ENCODE data around the gene PHKB.
"Not testable (repeated sequence)": the region's sequence is repeated elsewhere in the genome, so short reads cannot be mapped to it uniquely, and the experiment has no call there.

Gene PHKB

DNA sequence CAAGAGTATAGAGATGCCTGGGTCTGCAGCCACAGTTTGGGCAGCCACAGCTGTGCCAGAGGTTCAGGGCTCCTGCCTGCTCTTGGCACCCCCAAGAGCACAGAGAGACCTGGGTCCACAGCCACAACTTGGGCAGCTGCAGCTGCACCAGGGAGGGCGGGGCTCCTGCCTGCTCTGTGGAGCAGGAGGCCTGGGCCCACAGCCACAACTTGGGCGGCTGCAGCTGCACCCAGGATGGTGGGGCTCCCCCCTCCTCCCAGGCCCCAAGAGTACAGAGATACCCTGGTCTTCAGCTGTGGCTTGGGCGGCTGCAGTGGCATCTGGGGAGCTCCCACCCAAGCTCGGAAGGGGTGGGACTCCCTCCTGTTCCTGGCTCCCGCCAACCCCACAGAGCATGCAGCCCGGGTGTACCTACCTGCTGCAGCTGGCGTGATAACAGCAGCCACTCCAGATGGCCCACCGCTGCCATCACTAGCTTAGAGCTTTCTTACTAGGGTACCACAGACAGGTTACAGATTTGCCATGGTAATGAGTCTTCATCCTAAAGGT is 72.7 kb downstream of the PHKB start:
- no peak overlapping the region for H3K56ac ChIP-seq (ENCODE audit: low read length)
- DNase-seq, result no peak
- H2BK15ac ChIP-seq (replicated peaks; ENCODE audit: low read depth), result no peak overlapping the region
- WGBS (ENCODE audit: extremely low coverage, insufficient coverage, low lambda C conversion rate), result no CpG with 5 or more reads among the region's 8 CpGs
- no peak overlapping the region for H3K18ac ChIP-seq (ENCODE audit: low read length)
- H3K36me3 ChIP-seq (ENCODE audit: control insufficient read depth, insufficient read depth, low read length), result no peaks in the 10 kb centered on the region
- no peaks in the 10 kb centered on the region for H3K79me1 ChIP-seq (ENCODE audit: low read length)
- H3K9ac ChIP-seq (ENCODE audit: low read length), result no peak overlapping the region
- H3K23ac ChIP-seq (ENCODE audit: low read length), result no peak overlapping the region
- no peak overlapping the region for H3K27ac ChIP-seq (ENCODE audit: low read depth, low read length)
- no peak overlapping the region for H2AK5ac ChIP-seq (ENCODE audit: low read length)
- no peak overlapping the region for H2BK120ac ChIP-seq (ENCODE audit: low read depth, low read length)
- no peak overlapping the region for H3K4ac ChIP-seq (ENCODE audit: low read depth, low read length)
- H3K4me1 ChIP-seq (ENCODE audit: control insufficient read depth, low read depth, low read length), result no peaks in the 10 kb centered on the region
- H3K79me2 ChIP-seq (ENCODE audit: control insufficient read depth, insufficient read depth, low read length), result no peaks in the 10 kb centered on the region
- no peak overlapping the region for H3K4me3 ChIP-seq (ENCODE audit: low read length)
- no peak overlapping the region for H4K5ac ChIP-seq (ENCODE audit: low read length)
- H2BK5ac ChIP-seq (ENCODE audit: low read length), result no peak overlapping the region
- no peak overlapping the region for H4K8ac ChIP-seq (ENCODE audit: low read depth, low read length)
- H3K27me3 ChIP-seq (ENCODE audit: insufficient read depth, low read length, poor library complexity), result no peaks in the 10 kb centered on the region
- no peak overlapping the region for H3K4me2 ChIP-seq (ENCODE audit: low read length)

DNA sequence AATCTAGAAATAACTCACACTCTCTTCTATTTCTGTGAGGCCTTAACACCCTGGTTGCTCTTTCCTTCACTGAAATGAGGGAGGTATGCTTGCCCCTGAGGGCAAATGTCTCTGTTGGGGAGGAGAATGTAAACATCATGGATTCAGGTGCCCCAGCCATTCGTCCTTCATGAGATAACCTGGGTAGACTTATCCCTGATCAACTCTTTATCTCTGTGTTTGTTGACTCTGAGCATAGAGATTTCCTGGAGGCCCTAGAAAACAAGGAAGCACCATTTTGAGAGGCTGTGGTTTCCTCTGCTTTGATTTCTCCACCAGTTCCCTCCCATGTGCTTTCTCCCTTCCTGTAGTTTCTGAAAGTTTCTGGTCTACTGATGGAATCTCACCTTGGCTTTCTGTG is 77.3 kb downstream of the PHKB start:
- peak; percentile 37 for DNase-seq
- H3K27ac ChIP-seq (ENCODE audit: low read depth, low read length), result no peak overlapping the region
- no peaks in the 10 kb centered on the region for H3K4me1 ChIP-seq (ENCODE audit: control insufficient read depth, low read depth, low read length)
- no peak overlapping the region for H3K18ac ChIP-seq (ENCODE audit: low read length)
- no peak overlapping the region for H4K8ac ChIP-seq (ENCODE audit: low read depth, low read length)
- H2AK5ac ChIP-seq (ENCODE audit: low read length), result no peak overlapping the region
- H3K4me3 ChIP-seq (ENCODE audit: low read length), result no peak overlapping the region
- H4K5ac ChIP-seq (ENCODE audit: low read length), result no peak overlapping the region
- no peaks in the 10 kb centered on the region for H3K79me2 ChIP-seq (ENCODE audit: control insufficient read depth, insufficient read depth, low read length)
- H3K27me3 ChIP-seq (ENCODE audit: insufficient read depth, low read length, poor library complexity), result no peaks in the 10 kb centered on the region
- no peak overlapping the region for H3K4me2 ChIP-seq (ENCODE audit: low read length)
- H3K56ac ChIP-seq (ENCODE audit: low read length), result no peak overlapping the region
- no peaks in the 10 kb centered on the region for H3K36me3 ChIP-seq (ENCODE audit: control insufficient read depth, insufficient read depth, low read length)
- no peak overlapping the region for H3K4ac ChIP-seq (ENCODE audit: low read depth, low read length)
- H3K9ac ChIP-seq (ENCODE audit: low read length), result no peak overlapping the region
- no CpG with 5 or more reads among the region's 1 CpG for WGBS (ENCODE audit: extremely low coverage, insufficient coverage, low lambda C conversion rate)
- no peak overlapping the region for H2BK120ac ChIP-seq (ENCODE audit: low read depth, low read length)
- no peak overlapping the region for H2BK15ac ChIP-seq (replicated peaks; ENCODE audit: low read depth)
- no peak overlapping the region for H2BK5ac ChIP-seq (ENCODE audit: low read length)
- H3K23ac ChIP-seq (ENCODE audit: low read length), result no peak overlapping the region
- no peaks in the 10 kb centered on the region for H3K79me1 ChIP-seq (ENCODE audit: low read length)

DNA sequence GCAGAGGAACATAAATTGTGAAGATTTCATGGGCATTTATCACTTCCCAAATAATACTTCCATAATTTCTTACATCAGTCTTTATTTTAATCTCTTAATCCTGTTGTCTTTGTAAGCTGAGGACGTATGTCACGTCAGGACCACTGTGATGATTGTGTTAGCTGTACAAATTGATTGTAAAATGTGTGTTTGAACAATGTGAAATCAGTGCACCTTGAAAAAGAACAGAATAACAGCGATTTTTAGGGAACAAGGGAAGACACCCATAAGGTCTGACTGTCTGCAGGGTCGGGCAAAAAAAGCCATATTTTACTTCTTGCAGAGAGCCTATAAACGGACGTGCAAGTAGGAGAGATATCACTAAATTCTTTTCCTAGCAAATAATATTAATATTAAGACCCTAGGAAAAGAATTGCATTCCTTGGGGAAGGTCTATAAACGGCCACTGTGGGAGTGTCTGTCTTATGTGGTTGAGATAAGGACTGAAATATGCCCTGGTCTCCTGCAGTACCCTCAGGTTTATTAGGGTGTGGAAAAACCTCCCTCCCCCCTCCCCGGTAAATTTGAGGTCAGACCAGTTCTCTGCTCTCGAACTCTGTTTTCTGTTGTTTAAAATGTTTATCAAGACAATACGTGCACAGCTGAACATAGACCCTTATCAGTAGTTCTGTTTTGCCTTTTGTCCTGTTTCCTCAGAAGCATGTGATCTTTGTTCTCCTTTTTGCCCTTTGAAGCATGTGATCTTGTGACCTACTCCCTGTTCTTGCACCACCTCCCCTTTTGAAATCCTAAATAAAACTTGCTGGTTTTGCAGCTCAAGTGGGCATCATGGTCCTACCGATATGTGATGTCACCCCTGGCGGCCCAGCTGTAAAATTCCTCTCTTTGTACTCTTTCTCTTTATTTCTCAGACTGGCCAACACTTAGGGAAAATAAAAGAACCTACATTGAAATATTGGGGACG is 78.9 kb downstream of the PHKB start:
- not testable (repeated sequence) for H3K27me3 ChIP-seq (ENCODE audit: insufficient read depth, low read length, poor library complexity); H3K9ac ChIP-seq (ENCODE audit: low read length)
- peak; percentile 18 for DNase-seq

DNA sequence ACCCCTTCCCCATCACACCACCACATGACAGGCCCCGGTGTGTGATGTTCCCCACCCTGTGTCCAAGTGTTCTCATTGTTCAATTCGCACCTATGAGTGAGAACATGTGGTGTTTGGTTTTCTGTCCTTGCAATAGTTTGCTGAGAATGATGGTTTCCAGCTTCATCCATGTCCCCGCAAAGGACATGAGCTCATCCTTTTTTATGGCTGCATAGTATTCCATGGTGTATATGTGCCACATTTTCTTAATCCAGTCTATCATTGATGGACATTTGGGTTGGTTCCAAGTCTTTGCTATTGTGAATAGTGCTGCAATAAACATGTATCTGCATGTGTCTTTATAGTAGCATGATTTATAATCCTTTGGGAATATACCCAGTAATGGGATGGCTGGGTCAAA is 80.0 kb downstream of the PHKB start:
- not testable (repeated sequence) for H3K4me3 ChIP-seq (ENCODE audit: low read length)

More for the DNA sequence above, 78.9 kb downstream of the PHKB start:
- not testable (repeated sequence) for H3K4me3 ChIP-seq (ENCODE audit: low read length); H4K5ac ChIP-seq (ENCODE audit: low read length); H2AK5ac ChIP-seq (ENCODE audit: low read length); H2BK120ac ChIP-seq (ENCODE audit: low read depth, low read length); H3K56ac ChIP-seq (ENCODE audit: low read length); H3K79me1 ChIP-seq (ENCODE audit: low read length); H2BK5ac ChIP-seq (ENCODE audit: low read length); H4K8ac ChIP-seq (ENCODE audit: low read depth, low read length); H3K27ac ChIP-seq (ENCODE audit: low read depth, low read length); H3K4me2 ChIP-seq (ENCODE audit: low read length); H3K18ac ChIP-seq (ENCODE audit: low read length); H3K4me1 ChIP-seq (ENCODE audit: control insufficient read depth, low read depth, low read length); H3K79me2 ChIP-seq (ENCODE audit: control insufficient read depth, insufficient read depth, low read length); H3K4ac ChIP-seq (ENCODE audit: low read depth, low read length); H3K23ac ChIP-seq (ENCODE audit: low read length); H2BK15ac ChIP-seq (replicated peaks; ENCODE audit: low read depth); H3K36me3 ChIP-seq (ENCODE audit: control insufficient read depth, insufficient read depth, low read length)
- no CpG with 5 or more reads among the region's 13 CpGs for WGBS (ENCODE audit: extremely low coverage, insufficient coverage, low lambda C conversion rate)

DNA sequence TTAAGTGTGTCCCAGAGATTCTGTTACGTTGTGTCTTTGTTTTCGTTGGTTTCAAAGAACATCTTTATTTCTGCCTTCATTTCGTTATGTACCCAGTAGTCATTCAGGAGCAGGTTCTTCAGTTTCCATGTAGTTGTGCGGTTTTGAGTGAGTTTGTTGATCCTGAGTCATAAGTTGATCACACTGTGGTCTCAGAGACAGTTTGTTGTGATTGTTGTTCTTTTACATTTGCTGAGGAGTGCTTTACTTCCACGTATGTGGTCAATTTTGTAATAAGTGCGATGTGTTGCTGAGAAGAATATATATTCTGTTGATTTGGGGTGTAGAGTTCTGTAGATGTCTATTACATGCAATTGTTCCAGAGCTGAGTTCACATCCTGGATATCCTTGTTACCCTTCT is 83.1 kb downstream of the PHKB start:
- H3K36me3 ChIP-seq (ENCODE audit: control insufficient read depth, insufficient read depth, low read length); H3K4ac ChIP-seq (ENCODE audit: low read depth, low read length); H3K27me3 ChIP-seq (ENCODE audit: insufficient read depth, low read length, poor library complexity); H3K79me2 ChIP-seq (ENCODE audit: control insufficient read depth, insufficient read depth, low read length); H3K4me2 ChIP-seq (ENCODE audit: low read length); H3K79me1 ChIP-seq (ENCODE audit: low read length); H2BK120ac ChIP-seq (ENCODE audit: low read depth, low read length); H3K18ac ChIP-seq (ENCODE audit: low read length); H3K4me3 ChIP-seq (ENCODE audit: low read length); H3K4me1 ChIP-seq (ENCODE audit: control insufficient read depth, low read depth, low read length); H2AK5ac ChIP-seq (ENCODE audit: low read length); H4K8ac ChIP-seq (ENCODE audit: low read depth, low read length); H2BK15ac ChIP-seq (replicated peaks; ENCODE audit: low read depth); H2BK5ac ChIP-seq (ENCODE audit: low read length); H3K27ac ChIP-seq (ENCODE audit: low read depth, low read length); H4K5ac ChIP-seq (ENCODE audit: low read length); H3K23ac ChIP-seq (ENCODE audit: low read length); DNase-seq; H3K9ac ChIP-seq (ENCODE audit: low read length); H3K56ac ChIP-seq (ENCODE audit: low read length): not testable (repeated sequence)
- WGBS (ENCODE audit: extremely low coverage, insufficient coverage, low lambda C conversion rate), result no CpG with 5 or more reads among the region's 6 CpGs

More for the DNA sequence above, 80.0 kb downstream of the PHKB start:
- H3K23ac ChIP-seq (ENCODE audit: low read length); H3K56ac ChIP-seq (ENCODE audit: low read length); H3K18ac ChIP-seq (ENCODE audit: low read length); H4K8ac ChIP-seq (ENCODE audit: low read depth, low read length); H2AK5ac ChIP-seq (ENCODE audit: low read length); H2BK5ac ChIP-seq (ENCODE audit: low read length); H3K36me3 ChIP-seq (ENCODE audit: control insufficient read depth, insufficient read depth, low read length); H4K5ac ChIP-seq (ENCODE audit: low read length); DNase-seq; H3K4ac ChIP-seq (ENCODE audit: low read depth, low read length); H3K9ac ChIP-seq (ENCODE audit: low read length); H3K27me3 ChIP-seq (ENCODE audit: insufficient read depth, low read length, poor library complexity); H3K27ac ChIP-seq (ENCODE audit: low read depth, low read length); H3K79me1 ChIP-seq (ENCODE audit: low read length); H3K4me2 ChIP-seq (ENCODE audit: low read length); H2BK120ac ChIP-seq (ENCODE audit: low read depth, low read length); H3K79me2 ChIP-seq (ENCODE audit: control insufficient read depth, insufficient read depth, low read length); H2BK15ac ChIP-seq (replicated peaks; ENCODE audit: low read depth); H3K4me1 ChIP-seq (ENCODE audit: control insufficient read depth, low read depth, low read length): not testable (repeated sequence)
- no CpG with 5 or more reads among the region's 3 CpGs for WGBS (ENCODE audit: extremely low coverage, insufficient coverage, low lambda C conversion rate)

Data from mesendoderm (in vitro differentiated cells).